HG03196 (cell line): ENCODE measurements around the gene STARD3.
A peak's percentile ranks its signal among the peaks of the same experiment; 100 is the strongest.

Experiments used
- ATAC-seq: cut with Tn5 transposase; IDR thresholded peaks from one replicate; pipeline ENCODE4 v1.9.1; 2021; ENCODE audit not compliant: unreplicated experiment

Gene STARD3

DNA sequence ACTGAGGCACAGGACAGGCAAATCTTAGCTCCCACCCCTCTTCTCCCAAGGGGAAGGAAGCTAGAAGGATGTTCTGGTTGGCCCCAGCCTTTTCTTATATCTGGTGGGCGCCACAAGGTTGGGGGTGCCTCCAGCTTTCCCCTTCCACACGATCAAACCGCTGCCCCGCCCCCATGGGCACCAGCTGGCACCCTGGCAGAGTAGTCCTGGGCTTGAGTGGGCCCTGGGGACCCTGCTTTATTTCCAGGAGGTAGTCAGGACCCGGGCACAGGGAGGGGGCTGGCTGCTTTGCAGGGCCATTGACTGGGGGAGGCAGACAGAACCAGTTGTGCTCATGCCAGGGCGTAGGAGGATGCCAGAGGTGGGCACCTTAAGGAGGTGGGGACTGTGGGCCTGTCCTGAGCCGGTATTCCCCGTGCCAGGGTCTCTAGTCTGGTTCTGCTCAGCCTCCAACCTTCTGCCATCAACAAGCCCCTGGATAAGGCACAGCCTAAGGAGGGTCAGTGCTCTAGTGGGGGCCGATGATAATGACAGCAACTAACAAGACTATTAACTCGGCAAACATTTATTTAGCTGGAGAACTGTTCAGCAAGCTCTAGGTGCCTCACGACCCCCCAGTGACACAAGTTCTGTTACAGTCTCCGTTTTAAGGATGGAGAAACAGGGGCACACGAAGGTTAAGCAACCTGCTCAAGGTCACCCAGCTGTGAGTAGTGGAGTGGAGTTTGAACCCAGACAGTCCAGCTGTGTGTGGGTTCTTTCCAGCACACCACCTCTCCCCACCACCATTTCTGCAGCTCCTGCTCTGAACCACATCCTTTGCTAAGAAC lies 17.8 kb upstream of the STARD3 start:
- no peak for ATAC-seq

DNA sequence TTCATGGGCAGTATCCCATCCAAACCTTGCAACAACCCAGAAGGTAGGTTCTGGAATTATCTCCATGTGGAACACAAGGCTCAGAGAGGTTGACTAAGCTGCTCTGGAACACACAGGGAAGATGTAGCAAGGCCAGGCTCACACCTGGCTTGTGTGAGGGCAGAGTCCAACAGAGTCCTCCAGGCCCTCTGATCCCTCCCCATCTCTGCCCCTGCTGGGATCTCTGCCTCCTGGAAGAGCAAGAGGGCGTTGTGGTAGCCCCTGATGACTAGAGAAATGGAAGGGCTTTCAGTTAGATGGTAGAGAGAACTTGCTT lies 17.2 kb upstream of the STARD3 start:
- ATAC-seq, result no peak

DNA sequence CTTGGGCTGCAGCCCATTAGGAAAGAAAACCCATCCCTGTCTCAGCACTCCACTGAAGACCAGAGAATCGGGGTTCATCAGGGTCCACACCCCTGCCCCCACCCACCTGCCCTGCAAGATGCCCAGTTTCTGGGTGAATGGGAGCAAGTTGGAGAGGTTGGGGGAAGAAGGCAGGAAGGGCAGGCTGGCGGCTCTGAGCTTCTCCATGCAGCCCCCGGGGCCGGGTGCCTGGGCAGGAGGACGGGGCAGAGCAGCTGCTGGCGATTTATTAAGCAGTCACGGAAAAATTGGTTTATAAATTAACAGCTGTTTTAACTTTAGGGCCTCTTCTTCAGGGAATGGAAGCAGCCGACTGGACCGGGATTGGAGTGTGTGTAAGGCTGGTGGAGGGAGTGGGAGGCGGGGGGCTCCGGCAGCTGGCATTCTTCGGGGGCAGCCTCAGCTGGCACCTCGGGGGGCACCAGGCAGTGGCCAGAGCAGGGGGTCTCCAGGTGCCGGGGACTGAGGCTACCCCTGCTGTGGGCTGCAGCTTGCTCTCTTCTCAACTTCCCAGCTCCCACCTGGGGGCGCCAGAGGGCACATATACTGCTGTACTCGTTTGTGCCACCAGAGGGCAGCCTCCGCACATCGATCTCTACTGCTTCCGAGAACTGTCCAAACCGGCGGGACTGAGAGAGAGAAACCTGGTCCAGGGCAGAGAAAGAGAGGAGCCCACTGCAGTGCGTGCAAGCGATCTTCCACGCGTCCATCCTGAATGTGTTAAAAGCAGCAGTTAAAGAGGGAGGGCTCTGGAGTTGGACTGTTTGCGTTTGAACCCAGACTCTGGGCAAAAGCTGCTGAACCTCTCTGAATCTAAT lies 15.2 kb upstream of the STARD3 start:
- peak; percentile 57 for ATAC-seq

DNA sequence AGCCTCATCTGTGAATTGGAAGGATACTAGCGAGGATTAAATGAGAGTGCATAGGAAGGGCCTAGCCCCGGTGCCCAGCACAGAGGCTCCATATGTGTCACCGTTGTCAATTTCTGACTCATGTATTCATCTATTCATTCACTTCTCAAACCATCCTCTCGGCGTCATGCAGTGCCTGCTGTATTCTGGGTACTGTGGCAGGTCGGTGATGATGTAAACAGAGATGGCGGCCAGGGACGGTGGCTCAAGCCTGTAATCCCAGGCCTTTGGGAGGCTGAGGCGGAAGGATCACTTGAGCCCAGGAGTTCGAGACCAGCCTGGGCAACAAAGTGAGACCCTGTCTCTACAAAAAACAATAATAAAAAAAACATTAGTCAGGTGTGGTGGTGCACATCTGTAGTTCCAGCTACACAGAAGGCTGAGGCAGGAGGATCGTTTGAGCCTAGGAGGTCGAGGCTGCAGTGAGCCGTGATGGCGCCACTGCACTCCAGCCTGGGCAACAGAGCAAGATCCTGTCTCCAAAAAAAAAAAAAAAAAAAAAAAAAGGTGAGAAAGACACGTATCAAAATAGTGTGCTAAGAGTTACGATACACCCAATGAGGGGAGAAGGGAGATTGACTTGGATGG lies 14.5 kb upstream of the STARD3 start:
- ATAC-seq, result peak; percentile 13

DNA sequence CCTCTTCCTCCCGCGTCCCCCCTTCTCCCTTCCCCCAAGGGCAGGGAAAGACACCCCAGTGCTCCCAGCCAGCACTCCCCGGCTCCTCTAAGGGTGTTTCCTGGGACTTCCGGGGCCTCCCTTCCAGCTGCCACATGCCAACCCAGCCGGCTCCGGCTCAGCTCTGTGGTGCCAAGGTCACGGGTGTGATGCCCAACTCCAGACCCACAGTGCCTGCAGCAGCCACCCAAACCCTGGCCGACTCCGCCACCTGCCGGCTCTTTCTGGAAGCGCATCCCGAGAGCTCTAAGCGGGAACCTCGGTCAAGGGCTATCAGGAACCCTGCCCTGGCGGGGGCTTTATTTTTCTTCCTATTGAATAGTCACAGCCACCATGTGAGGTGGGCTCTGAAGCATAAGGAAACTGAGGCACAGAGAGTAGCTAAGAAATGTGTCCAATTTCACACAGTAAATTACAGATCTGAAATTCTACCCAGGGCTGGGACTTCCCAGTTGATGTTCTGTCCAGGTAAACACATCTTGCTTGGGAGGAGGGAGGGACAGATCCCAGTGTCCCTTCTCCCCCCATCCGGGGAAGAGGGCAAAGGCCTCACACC lies 13.5 kb upstream of the STARD3 start:
- ATAC-seq, result peak; percentile 42

DNA sequence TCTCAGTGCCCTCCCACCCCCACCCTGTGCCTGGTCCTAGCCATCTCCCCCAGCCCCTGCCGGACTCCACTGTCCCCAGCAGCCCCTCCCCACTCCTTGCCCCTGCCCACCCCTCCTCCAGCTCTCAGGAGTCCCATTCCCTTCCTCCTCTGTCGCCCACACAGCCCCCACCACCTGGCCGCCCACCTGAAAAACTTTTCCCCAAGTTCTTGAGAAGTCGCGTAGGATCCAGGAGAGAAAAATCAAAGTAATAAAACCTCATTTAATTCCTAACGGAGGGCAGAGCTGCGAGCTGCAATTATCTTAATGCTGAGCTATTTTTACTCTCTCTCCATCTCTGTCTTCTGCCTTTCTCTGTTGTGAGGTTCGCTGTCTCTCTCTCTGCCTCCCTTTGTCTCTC lies 12.6 kb upstream of the STARD3 start:
- no peak for ATAC-seq

DNA sequence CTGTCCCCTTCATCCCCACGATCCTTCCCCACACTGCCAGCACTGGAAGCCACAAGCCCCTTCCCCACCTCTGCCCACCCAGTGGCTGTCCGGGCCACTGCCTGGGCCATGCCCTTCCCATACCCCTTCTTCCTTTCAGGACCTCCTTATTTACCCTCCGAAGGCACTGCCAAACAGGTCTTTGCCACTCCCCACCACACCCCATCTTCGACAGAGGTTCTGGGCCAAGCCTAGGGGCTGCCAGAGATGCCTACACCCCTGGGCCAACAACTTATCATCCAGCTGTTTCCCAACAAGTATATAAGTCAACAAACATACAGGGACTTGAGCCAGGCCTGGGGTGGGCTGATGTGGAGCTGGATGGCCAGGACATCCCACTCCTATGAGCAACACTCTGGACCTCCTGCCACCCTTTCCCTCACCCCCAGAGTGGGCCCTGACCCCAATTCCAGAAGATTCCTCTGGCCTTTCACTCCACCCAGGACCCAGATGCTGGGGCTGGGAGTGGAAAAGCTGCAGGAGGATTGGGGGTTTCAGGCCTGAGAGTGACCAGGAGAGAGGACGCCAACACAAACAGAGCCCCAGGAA lies 11.7 kb upstream of the STARD3 start:
- no peak for ATAC-seq

DNA sequence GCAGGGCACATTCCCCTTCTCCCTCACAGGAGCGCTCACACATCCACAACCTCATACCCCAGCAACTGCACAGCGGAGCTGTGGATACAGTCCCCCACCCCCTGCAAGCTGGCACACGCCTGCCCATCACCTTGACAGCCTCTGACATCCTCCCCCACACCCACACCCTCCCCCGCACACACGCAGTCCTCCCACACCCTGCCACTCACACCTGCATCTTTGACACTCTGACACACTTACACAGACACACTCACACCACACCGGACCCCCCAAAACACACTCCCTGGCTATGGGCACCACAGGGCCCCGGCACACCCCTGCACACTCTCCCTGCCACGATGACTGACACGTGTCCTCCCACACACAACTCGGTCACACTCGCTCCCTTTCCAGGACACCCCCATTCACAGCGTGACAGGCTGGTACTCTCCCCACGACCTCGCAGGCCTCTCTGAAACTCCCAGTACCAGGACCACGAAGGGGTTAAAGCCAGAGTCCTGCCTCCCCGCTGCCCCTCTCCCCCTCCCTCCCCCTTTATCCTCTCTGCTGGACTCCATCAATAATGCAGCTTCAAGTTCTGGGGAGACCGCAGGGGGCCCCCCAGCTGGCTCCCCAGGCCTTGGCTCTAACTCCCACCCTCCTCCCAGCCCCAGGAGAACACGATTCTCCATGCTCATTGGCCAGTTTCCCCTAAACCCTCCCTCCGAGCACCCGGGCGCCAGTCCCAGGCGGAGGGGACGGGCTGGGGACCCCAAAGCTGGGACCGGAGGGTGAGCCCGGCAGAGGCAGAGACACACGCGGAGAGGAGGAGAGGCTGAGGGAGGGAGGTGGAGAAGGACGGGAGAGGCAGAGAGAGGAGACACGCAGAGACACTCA lies 10.5 kb upstream of the STARD3 start, which contains the start of gene PPP1R1B:
PPP1R1B (plus strand) TSS at position 782 of the 876 bp plus-strand sequence. CDS start 441 bp downstream, outside the sequence.
- no peak for ATAC-seq

DNA sequence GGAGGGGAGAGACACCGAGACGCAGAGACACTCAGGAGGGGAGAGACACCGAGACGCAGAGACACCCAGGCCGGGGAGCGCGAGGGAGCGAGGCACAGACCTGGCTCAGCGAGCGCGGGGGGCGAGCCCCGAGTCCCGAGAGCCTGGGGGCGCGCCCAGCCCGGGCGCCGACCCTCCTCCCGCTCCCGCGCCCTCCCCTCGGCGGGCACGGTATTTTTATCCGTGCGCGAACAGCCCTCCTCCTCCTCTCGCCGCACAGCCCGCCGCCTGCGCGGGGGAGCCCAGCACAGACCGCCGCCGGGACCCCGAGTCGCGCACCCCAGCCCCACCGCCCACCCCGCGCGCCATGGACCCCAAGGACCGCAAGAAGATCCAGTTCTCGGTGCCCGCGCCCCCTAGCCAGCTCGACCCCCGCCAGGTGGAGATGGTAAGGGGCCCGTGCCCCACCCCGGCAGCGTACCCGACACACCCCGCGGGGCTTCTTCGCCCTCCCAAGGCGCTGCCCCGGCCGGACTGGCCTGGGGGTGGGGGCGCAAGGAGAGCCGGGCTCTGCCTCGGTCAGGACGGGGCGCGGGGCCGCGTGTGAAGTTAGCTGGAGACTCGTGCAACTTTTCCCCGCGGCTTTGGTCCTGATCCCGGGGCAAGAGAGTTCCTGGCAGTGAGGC lies 9.8 kb upstream of the STARD3 start:
- ATAC-seq, result no peak

DNA sequence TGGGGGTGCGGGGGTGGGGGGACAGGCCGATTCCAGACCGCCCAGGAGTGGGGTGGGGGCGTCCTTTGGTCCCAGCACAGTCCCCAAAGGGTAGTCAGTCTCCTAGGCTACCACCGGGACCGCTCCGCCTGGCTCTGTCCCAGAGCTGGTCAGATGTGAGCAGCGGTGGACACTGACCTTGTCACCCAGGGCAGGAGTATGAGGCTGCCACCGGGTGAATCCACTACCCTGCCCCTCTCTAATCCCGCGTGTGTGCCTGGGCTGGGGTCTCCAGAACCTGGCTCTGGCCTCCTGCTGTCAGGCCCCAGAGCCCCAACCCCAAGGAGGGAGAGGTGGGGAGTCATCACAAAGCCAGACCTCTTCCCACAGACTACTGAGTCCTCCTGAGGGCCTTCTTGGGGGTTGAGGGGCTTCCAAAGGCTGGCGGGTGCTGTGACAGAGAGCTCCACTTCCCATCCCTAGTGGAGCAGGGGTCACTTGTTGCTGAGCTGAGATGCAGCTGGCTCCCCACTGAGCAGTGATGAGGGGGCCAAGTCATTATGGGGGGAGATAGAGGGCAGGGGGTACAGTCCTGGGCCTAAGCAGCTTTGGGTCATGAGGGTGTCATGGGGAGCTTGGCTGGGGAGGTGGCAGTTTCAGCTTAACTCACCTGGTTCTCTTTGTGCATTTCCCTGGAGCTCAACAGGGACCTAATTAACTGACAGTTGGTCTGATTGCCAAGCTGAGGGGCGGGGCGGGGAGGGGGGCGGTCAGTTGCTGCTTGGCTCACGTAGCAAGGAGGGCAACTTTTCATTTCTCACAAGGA lies 9.0 kb upstream of the STARD3 start:
- no peak for ATAC-seq

DNA sequence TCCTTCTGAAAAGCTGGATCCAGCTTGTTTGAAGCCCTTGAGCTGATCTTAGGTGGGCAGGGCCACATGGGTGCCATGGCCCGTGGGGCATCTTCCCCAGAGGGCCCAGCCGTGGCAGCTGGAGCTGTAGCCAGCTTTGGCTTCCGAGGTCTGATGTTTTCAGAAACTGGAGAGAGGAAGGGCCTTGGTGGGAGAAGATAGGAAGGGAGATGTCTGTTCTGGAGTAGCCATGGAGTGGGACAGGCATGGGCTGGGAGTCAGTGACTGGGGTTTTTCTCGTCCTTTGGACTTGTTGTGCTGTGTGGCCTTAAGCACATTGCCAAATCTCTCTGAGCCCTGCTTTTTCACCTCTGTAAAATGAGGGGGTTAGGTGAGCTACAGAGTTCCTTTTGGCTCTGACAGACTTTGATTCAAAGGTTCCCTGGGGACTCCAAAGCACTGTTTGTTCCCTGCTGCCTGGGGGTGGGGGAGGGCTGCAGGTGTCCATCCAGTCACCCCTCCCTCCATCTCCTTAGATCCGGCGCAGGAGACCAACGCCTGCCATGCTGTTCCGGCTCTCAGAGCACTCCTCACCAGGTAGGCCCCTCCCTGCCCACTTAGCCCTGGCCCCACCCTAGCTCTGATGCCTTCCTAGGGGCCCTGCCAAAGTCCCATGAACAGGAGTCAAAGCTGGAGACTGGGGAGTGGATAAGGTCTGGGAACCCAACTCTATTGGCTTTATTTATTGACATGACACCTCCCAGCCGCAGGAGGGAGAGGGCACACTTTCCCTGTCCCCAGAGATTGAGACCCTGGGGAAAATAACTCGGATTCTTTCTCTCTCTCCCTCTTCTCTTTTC lies 8.1 kb upstream of the STARD3 start:
- ATAC-seq, result no peak

DNA sequence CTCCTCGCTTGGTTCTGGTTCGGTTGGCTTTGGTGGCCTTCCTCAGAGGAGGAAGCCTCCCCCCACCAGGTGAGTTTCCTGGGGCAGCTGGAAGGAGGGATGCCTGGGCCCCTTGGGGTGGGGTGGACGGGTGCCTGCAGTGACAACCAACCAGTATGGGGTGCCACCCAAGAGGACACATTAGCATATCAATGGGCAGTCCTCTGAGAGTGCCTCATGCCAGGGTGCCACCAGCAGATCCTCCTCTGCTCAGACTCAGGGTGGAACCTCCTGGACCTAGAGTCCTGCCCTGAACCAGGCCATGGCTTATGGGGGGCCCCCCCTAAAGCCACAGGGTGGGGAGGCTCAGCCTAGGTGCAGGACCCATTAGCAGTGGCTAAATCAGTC lies 7.5 kb upstream of the STARD3 start:
- no peak for ATAC-seq

DNA sequence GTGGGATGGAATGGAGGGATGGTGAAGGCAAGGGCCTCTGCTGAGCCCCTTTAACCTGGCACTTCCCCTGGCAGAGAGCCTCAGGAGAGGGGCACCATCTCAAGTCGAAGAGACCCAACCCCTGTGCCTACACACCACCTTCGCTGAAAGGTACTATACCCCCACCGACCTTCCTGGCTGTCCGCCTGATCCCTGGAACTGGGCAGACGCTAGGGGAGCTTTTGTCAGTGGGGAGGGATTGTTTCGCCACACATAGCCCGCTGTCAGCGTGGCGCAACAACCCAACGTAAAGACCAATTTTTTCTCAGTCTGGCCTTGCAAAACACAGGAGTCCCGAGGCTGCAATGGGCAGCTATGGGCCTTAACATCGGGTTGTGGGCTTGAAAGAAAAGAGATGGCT lies 7.0 kb upstream of the STARD3 start:
- no peak for ATAC-seq

DNA sequence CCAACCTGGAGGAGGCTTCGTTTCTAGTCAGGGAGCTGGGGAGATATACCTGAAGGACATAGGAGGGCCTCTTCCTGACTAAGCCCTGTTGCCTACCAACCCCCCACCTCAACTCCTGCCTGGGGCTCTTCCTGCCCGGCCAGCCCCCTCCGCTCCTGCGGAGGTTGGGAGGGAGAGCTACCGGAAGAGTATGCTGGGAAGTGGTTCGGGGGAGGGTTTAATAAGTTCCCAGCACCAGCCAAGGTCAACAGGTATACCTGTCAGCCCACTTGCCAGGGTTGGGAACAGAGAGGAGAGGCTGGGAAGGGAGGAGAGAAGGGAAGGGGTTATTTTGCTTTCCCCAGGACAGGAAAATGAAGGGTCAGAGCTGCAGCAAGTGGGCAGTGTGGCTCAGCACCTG lies 5.5 kb upstream of the STARD3 start:
- no peak for ATAC-seq

DNA sequence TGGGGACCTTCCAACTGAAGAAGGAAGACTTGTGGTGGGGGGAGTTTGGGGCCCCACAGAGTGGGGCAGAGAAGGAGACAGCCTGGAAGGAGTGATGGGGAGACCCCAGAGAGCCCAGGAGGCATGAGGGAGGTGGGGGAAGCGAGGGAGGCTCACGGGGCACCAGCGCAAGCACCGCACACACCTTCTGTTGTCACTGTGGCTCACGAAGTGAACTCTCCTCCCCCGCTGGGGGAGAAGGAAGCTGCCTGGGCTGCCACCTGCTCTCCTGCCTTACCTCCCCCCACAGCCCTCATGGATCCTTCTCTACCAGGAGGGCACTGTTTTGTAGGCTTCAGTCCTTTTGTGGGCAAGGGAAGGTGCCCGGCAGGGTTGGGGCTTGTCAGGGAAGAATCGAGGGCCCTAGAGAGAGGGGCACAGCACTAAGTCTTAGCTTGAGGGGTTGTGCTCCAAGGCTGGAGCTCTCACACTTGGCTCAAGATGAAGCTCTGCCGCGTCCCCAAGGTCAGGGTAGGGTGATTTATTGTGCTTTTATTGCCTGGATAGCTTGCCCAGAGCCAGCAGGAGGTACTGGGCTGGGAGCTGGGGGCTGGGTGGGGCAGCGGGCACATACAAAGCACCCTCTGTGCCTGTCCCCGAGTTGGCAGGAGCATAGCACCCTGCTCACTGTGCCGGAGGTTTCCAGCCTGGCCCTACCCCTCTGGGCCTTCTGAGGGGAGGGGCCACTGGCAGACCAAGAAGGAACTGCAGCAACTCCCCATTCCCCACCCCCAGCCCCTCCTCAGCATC lies 4.6 kb upstream of the STARD3 start:
- no peak for ATAC-seq

DNA sequence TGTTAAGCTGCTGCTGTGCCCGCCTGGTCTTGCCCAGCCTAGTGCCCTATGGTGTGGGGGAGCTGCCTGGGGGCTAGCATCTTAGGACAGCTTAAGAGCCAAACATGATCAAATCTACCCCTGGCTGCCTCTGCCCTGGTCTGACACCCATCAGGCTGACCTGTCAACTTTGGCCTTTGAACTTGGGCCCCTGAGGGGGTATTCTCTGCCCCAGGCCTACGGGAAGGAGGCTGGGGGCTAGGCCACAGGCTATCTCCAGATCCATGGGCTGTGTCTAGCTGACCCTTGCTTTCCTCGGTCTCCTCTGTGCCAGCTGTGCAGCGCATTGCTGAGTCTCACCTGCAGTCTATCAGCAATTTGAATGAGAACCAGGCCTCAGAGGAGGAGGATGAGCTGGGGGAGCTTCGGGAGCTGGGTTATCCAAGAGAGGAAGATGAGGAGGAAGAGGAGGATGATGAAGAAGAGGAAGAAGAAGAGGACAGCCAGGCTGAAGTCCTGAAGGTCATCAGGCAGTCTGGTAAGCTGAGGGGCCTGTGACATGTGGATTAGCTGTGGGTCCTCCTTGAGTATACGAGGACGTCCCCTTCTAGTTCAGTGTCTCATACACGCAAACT lies 3.3 kb upstream of the STARD3 start:
- ATAC-seq, result no peak
